HTERT RPE-1 (cell line): Measurements from ENCODE around the gene CMIP.

ENCODE experiments used
- in situ Hi-C: fragments of 300-500 bp; cut with MboI; formaldehyde crosslinking; loops from 4 replicates; pipeline ENCODE4 v1.14.3; 2020; ENCODE audit warnings: low sequenced_read_pairs

The CMIP gene

GRCh38 chr16:81642943-81643342, 198.3 kb downstream of the CMIP start:
- in situ Hi-C loops: no loop called here

DNA sequence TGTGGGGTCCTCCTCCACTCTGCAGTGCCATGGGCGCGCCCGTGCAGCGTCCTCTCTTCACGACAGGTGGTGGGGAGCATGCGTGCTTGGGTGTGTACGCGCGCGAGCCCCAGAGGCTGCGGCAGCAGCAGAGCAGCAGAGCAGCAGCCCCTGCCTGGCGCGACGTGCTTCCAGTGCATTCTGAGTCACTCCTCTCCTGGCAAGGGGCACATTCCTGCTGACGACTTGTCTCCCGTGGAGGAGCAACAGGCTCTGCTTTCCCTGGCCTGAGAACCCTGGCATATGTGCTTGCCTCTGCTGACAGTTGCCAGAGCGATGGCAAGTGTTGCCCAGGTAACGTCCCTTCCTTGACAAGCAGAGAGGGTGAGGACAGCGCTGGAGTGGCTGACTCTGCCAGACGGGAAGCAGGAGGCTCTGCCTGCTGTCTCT, 200.7 kb downstream of the CMIP start:
- in situ Hi-C loops: no loop called here

- in situ Hi-C loops: no loop called here
Measured at GRCh38 chr16:81645925-81646324, 201.3 kb downstream of the CMIP start.

DNA sequence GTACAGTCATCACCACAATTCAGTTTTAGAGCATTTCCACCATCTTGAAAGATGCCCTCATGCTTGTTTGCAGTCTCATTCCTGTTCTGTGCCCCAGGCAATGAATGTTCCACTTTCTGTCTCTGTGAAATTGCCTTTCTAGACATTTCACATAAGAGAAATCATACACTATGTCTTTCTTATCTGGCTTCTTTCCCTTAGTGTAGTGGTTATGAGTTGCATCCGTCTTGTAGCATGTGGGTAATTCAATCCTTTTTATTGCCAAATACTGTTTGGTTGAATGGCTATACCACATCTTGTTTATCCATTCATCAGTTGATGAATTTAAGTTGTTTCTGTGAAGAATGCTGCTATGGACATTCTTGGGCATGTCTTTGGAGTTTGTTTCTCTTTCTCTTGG, 202.0 kb downstream of the CMIP start:
- in situ Hi-C loops: no loop called here

DNA sequence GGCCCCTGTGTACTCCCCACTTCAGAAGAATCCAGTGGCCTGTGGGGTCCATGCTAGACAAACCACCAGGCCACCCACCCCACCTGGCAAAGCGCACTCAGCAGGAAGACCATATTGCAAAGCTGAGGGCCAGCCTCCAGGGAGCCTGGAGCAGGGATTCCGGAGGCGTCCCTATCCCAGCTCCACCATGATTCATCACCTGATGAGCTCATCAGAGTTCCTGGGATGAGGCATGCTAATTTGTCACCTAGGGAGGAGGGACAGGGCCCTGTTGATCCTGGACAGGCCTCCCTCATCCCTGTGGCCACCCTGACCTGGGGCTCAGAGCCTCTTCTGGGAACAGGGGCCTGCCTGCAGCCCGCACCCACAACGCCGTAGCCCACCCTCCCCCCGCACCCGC, 202.9 kb downstream of the CMIP start:
- in situ Hi-C loops: no loop called here

- in situ Hi-C loops: no loop called here
Measured at GRCh38 chr16:81649561-81650184, 205.1 kb downstream of the CMIP start.

DNA sequence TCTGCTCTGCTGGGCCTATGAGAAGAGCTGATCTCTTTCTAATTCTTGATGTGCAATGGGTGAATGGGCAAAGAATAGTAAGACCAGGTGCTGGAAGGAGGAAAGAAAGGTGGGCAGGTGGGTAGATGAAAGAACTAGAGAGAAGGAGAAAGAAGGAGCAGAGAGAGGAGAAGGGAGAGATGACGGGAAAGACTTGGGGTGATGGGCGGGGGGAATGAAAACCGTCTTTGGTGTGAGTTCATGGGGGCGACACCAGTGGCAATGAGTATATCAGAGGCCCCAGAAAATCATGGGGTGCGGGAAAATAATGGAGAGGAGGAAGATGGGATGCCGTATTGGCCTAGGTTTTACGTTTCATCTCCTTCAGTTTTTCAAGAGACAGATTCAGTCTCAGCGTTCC, 205.7 kb downstream of the CMIP start:
- in situ Hi-C loops: no loop called here

DNA sequence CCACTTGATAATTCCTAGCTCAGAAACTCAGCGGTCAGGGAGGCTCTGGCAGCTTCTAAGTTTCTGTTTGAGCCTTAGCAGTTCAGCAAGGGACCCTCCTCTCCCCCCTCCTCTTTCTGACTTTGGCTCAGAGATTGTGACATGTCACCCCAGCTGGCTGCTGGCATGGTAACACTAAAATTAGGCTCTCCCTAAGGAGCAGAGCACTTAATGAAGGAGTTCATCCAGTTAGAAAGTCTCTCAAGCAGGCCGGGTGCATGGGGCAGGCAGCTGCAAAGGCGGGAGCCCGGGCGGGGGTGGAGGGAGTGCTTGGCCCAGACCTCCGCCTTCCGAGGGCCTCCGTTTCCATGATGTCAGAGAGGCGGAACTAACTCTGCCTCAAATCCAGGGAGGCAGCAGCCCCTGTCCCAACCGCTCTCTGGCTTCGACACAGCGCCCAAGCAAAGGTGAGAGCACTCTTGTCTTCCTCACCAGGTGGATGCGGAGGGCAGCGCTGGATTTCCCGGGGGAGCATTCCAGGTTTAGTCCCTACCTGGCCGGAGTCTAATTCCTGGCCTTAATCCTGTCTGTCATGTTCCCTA, 206.5 kb downstream of the CMIP start:
- in situ Hi-C loops: no loop called here

GRCh38 chr16:81651758-81652718, 207.4 kb downstream of the CMIP start:
- in situ Hi-C loops: no loop called here

- in situ Hi-C loops: no loop called here
Measured at GRCh38 chr16:81652798-81653505, 208.3 kb downstream of the CMIP start.

DNA sequence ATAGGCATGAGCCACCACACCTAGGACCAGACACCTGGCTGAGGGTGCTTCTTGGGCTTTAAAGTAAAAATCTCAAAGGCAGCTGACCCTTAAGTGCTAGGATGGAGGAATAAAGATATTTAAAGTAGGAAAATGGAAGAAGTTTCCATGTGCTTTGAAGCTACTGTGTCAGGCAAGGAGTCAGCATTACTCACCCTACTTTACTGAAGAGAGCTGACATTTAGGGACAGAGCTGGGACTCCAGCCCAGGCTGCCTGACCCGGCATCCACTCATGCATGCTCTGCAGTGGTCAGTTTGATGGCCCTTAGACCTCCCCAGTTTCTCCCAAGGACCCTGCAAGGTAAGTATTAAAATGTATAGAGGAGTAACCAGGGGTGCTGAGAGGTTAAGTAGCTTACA, 209.7 kb downstream of the CMIP start:
- in situ Hi-C loops: no loop called here

GRCh38 chr16:81655469-81656162, 211.0 kb downstream of the CMIP start:
- in situ Hi-C loops: no loop called here

DNA sequence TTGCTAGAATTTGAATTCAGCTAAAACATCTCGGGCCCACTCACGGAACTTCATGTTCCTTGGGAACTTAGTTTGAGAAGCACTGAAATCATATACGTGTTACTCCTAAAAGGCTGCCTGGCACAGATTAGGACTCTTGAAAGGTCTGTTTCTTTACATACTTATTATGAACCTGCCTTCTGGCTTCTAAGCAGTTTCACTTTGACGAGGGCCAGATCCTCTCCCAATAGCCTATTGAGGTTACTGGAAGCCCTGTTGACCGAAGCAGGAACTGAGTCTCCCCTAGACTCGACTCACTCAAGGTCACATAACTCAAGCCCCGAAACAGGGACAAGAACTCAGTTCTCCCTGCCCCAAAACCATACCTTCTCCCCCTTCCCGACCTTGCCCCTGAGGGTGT, 212.6 kb downstream of the CMIP start:
- in situ Hi-C loops: no loop called here

GRCh38 chr16:81657781-81658180, 213.2 kb downstream of the CMIP start:
- in situ Hi-C loops: no loop called here

DNA sequence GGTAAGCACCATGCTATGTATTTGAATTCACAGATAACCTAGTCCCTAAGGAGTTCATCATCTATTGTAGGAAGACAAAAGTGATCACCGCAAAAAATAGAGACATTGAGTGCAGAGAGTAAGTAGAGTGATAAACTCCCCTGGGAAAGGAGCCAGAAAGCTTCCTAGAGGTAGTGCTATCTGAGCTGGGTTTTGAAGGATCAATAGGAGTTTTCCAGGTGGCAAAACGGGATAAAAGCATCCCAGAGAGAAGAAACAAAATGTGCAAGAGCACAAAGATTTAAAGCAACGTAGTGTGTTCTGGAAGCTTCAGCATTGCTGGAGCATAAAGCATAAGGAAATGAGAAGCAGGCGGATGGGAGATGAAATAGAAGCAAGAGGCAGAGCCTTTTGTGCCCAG, 213.8 kb downstream of the CMIP start:
- in situ Hi-C loops: no loop called here

DNA sequence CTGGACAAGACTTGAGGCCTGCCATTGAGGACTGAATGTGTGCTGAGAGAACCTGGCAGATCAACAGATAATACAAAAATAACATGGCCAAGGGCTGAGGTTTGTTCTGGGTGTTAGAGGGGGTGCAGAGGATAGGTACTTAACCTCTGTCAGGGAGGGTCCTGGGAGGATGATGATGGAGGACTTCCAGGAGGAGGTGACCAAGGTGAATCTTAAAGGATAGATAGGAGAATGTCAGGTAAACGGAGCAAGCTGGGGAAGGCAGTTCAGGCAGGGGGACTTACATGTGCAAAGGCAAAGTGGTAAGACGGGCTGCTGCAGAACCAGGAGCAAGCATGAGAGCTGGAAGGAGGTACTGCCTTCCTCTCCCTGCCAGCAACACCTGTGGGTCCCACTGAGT, 214.6 kb downstream of the CMIP start:
- in situ Hi-C loops: no loop called here

GRCh38 chr16:81661082-81661481, 216.5 kb downstream of the CMIP start:
- in situ Hi-C loops: no loop called here

DNA sequence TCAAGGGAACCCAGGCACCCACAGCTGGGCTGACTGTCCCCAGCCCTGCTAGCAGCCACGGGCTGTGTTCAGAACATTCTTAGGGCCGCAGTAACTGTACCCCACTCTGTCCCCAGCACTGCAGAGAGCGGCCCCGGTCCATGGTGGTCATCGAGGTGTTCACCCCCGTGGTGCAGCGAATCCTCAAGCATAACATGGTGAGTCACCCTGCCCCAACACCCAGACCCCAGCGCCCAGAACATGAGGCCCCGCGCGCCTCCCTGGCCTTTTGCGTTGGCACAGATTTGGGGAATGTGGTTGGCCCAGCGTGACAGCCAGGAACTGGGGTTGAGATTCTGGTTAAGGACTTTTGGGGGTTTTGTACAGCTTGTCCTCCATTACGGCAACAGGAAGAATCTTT, 219.5 kb downstream of the CMIP start:
- in situ Hi-C loops: no loop called here

- in situ Hi-C loops: no loop called here
Measured at GRCh38 chr16:81665588-81665987, 221.0 kb downstream of the CMIP start.

GRCh38 chr16:81666113-81666512, 221.5 kb downstream of the CMIP start:
- in situ Hi-C loops: no loop called here
